NCI-H1105 (cell line): ENCODE data around the gene FAM107A.
A peak's percentile ranks its signal among the peaks of the same experiment; 100 is the strongest.
"Not testable (repeated sequence)": the region's sequence is repeated elsewhere in the genome, so short reads cannot be mapped to it uniquely, and the experiment has no call there.

Source experiments
- DNase-seq: peaks from one replicate; lab custom pipeline; 2025; lab: John Stamatoyannopoulos, UW

The FAM107A gene

DNA sequence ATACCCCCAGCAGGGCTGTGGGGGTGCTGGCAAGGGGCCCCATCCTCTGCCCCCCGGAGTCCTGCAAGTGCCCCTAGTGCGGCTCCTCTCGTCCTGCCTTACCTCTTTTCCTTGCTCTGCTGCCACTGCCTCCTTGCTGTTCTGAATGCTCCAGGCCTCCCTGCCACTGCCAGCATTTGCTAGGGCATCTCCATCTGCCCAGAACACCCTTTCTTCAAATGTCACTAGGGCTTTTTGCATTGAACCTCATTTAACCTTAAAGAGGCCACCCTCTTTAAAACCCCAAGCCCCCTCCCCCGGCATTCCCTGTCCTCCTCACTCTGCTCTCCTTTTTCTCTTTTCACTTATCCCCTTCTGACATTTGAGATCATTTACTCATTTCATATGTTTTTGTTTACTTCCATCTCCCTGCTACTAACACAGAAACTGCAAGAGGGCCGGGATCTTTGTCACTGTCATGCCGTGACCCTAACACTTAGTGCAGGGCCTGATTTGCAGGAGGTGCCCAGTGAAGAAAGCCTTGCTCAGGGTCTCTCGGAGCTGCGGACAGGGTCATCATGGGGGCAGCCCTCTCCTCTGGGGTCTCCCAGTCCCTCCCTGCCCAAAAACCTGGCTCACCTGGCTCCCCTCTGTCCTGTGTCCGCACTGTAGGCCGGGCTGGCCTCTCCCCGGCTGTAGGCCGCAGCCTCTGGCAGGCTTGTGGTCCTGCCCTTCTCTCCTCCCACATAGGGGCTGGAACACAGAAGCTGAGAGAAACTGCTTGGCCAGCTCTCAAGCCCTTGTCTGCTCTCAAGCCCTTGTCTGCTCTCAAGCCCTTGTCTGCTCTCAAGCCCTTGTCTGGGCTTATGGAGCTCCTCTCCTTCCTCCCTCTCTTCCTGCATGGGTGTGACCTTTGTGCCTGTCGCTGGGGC is 40.4 kb downstream of the FAM107A start, which contains the start of gene ACOX2:
TSS of gene ACOX2 (minus strand) at position 690 of the 911 bp plus-strand sequence. CDS start 2,084 bp downstream, outside the sequence.
- no peak for DNase-seq

DNA sequence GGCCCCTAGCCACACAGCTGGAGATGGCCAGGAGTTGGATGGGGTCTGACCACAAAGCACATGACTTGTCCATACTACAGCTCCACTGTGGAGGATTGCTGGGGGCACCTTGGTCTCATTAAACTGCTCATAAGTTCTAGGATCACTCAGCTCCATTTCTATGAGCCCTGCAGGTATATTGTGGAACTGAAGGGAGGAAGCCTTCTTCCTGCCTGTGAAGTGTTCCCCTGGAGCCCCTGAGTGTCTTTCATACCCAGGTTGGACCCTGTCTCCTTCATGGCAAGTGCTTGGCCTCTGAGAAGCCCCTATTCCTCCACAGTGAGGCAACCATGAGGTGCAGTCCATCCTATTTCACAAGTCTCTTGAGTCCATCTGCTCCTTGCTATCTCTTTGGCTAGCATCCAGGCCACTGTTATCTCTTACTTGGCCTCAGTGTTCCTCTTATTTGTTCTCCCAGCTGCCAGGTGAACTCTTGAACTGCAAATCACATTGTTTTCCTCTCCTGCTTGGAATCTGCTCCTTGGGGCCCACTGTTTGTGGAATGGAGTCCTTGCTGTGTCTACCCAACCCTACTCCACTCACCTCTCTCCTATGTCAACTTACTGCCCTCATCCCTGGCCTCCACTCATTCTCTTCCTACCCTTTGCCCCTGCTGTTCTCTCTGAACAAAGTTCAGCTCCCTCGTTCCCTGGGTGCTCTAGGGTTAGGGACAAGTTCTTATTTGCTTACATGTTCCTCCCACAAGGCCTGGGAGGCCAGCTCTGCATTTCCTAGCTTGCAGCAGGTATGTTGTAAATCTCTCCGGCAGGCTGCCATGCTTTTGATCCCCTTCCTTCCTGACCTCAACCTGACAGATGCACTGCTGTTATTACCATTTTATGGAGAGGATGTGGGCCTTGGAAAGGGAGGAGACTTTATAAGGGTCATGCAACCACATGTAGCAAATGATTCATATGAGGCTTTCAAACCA is 41.4 kb downstream of the FAM107A start:
- DNase-seq, result no peak

DNA sequence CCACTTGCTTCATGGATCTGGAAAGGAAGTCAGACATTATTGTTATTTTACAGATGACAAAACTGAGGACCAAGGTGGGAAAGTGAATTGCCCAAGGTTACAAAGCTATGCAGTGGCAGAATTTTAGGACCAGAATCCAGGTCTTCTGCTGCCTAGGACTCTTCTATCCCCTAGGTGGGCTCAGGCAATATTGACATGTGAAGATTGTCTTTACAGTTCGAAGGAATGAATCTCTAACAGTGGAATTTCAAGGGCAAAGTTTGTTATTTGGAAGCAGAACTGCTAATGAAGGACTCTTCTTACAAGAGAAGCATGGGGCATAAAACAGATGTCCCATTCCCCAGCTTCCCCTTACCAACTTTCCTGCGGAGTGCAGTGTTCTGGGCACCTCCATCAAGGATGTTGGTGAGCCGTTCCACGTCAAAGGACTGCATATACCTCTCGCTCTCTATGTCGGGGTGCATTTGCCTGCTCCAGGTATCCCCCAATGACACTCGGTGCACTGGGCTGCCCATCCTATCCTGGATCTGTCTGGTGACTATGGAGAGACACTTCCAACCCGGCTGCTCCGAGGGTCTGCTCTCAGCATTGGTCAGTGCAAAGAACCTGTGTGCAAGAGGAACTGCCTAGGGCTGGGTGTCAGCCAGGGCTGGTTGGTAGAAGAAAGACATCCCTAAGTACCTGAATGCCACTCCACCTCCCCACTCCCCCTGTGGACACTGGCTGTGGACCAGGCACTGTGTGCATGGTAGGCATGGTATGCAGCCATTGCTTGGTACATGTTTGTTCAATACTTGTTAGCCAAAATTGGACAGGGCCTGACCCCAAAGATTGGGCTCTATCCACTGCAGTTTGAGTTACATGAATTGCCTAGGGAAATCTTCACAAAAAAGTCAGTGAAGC is 42.3 kb downstream of the FAM107A start:
- no peak for DNase-seq

- DNase-seq, result peak; percentile 4
Measured at GRCh38 chr3:58532794-58533220, 44.4 kb downstream of the FAM107A start.

DNA sequence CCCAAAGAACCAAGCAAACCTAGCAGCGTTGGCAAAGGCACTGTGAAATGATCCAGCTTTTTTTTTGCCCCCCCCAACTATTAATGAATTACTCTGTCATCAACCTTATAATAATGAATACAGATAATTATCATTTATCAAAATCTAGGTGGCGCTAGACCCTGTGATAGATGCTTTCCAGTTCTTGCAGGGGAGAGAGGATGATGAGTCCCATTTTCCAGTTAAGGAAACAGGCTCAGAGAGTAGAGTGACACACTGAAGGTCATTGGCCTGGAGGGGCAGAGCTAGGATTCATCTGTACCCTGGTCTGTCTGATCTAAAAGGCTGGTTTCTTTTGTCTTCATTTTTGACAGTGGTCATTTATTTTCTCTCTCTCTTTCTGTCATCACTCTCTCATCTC is 45.2 kb downstream of the FAM107A start:
- DNase-seq, result no peak

DNA sequence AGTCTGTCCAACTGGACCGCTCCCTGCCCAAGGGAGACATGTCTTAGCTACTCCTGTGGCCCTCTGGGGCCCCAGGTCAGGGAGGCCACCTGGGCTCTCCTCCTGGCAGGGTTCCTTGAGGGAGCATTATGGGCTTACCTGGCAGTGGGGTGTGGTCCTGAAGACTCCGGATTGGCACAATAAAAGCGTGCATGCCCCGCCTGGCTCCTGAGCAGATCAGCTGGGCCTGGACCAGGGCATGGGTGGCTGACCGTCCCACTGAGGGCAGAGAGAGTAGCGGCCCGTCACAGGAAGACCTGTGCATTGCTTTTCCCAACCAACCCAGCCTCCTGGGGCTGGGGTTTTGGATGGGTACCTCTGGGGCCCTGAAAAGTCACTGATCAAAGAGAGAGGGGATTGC is 45.6 kb downstream of the FAM107A start:
- no peak for DNase-seq

- no peak for DNase-seq
Measured at GRCh38 chr3:58530354-58530865, 46.8 kb downstream of the FAM107A start.

DNA sequence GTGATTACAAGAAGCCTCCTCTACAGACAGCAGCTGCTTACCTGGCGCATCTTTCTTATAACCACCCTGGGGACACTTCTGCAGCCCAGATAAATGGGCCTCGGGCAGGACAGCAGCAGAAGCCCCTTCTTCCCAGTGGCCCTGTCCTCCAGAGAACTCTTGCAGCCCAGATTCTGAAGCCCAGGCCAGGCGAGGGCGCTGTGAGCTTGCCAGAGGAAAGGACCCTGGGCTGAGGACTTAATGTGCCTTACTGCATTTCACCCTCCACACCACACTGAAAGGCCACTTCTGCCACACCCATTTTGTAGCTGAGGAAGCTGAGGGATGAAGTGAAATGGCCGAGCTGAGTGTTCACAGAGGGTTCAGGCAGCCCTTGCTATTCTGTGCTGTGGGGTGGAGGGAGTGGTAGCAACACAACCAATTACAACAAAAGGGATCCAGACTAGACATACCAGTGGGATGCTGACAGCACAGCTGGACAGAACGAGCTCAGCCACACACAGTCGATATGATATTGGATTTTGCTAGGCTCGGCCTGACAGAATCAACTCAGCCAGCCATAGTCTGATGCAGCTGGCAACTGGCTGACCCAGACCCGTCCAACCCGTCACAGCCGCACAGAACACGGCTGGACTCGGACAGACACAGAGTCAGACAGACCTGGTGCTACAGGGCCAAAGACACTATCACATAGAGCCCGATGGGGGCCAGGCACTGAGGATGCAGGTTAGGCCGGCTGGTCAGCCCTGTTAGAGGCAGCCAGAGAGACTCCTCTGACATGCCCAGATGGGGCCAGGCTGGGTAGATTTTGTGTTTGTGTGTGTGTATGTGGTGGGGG is 47.5 kb downstream of the FAM107A start:
- DNase-seq, result no peak

- DNase-seq, result peak; percentile 24
Measured at GRCh38 chr3:58528629-58529028, 48.6 kb downstream of the FAM107A start.

DNA sequence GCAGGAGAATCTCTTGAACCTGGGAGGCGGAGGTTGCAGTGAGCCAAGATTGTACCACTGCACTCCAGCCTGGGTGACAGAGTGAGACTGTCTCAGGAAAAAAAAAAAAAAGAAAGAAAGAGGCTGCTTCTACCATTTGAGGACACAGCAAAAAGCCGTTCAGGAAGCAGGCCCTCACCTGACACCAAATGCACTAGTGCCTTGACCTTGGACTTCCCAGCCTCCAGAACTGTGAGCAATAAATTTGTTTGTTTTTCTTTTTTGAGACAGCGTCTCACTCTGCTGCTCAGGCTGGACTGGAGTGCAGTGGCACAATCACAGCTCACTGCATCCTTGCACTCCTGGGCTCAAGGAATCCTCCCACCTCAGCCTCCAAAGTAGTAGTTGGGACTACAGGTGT is 49.8 kb downstream of the FAM107A start:
- DNase-seq, result not testable (repeated sequence)

- DNase-seq, result no peak
Measured at GRCh38 chr3:58526515-58526957, 50.7 kb downstream of the FAM107A start.

DNA sequence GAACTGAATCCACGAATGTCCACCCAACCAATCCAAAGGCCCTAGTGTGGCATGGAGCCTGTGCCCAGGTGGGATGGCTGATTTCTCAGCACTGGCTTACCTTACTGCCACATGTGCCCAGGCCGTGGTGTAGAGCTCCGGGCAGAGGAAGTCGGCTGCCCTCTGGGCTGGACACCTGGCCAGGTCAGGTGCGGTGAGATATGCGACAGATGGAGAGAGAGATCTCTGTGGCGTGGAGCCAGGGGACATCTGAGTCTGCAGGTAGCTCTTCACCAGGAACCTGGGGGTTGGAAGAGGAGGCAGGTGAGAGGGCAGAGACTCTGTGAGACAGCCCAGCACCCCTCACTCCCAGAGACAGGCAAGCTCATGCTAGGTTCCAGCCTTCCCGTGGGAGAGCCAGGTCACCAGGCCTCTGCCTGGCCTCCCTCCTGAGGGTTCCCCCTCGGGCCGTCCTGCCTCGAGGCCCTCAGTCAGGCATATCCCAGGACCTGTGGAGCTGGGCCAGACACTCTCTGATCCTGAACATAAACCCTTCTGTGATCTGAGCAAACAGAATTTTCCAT is 52.8 kb downstream of the FAM107A start:
- DNase-seq, result no peak

GRCh38 chr3:58522759-58523425 is 54.3 kb downstream of the FAM107A start:
- no peak for DNase-seq

DNA sequence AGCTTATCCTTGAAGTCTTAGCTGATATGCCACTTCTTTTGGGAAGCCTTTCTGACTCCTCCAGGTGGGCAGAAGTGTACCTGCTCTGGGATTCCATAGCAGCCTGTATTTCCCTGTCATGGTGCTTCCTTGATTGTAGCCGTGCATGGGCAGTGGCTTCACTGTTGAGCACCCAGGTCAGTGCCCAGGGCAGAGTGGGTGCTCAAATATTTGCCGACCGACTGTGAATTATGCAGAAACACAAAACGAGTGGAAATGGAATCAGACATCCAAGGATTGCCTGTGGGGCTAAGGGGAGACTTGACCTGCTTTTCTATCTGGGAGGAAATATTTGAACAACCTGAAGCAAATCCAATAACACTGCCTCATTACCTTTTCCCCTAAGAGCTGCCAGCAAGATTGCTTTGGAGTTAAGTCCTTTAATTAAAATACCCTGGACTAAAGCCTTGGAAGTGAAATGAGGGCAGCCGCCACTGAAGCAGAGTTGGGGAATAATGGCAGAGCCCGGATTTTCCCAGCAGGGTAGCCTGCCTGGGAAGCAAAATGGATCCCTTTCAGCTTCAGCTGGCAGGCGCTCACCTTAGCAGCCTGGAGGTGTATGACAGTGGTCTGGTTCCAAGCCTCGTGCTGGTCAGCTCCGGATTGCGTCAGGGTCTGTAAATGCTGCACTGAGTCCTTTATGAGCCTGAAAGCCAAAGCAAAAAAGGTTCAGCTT is 55.1 kb downstream of the FAM107A start:
- DNase-seq, result no peak

DNA sequence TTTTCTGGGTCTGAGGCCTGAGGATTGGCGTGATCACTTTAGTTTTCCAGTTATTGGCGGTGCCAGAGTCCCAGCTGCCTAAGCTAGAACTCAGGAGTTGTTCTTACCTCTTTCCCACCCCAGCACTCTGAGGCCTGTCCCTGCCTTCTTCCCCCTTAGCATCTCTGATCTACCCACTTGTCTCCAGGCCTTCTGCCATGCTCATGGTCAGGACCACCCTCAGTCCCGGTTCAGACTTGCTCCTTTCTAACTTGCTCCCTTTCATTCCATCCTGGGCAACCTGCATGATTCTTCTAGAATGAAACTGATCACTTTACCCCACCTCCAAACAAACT is 55.9 kb downstream of the FAM107A start:
- DNase-seq, result no peak

GRCh38 chr3:58520403-58521335 is 56.5 kb downstream of the FAM107A start:
- DNase-seq, result no peak

DNA sequence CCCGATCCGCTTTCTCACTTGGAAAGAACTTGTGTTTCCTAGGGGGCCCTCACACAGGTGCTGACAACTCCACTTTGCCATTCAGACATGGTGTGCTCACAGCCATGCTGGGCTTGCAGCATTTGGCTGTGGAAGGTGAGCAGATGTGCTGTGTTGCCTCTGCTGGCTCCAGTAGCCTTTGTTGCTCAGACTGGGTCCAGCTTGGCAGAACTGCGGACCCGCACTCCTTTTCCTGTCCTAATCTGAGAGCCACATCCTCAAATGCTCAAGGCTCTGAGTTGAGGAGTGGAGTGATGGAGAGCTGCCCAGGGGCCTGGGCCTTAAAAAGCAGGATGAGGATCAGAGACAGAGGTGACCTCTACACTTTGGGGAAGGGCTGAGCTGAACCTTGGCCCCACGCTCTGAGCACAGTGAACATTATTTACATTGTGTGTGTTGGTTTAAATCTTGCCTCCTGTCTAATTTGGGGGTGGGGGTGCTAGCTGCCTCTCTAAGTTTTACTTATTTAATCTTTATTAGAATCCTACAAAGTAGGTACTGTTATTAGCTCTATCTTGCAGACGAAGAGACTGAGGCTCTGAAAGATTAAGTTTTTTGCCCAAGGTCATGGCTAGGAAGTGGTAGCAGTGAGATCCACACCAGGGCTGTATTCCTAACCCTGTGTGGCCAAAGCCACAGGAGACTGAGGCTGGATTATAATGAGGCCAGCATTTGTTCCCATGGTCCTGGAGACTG is 57.4 kb downstream of the FAM107A start:
- no peak for DNase-seq
